ENCODE measurements around the gene ZBTB11.

DNA sequence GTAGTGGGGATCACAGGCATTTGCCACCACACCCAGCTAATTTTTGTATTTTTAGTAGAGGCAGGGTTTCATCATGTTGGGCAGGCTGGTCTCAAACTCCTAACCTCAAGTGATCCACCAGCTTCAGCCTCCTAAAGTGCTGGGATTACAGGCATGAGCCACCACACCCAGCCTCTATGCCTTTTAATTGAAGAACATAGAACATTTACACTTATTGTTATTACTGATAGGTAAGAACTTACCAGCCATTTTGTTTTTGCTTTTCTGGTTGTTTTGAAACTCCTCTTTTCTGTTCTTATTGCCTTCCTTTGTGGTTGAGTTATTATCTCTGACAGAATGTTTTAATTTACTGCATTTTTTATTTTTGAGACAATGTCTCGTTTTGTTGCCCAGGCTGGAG lies 73.7 kb downstream of the ZBTB11 start:
- TF ChIP-seq GATA2 (IDR thresholded peaks at IDR 0.05; ENCODE audit: low read depth, low read length) = no peak
- no peak for TF ChIP-seq GATA3 (IDR thresholded peaks at IDR 0.05; ENCODE audit: low read depth, low read length)
